Hippocampal formation (tissue), 2 donors: Measurements from ENCODE around the gene LONP1.
A peak's percentile ranks its signal among the peaks of the same experiment; 100 is the strongest.
"Not testable (repeated sequence)": the region's sequence is repeated elsewhere in the genome, so short reads cannot be mapped to it uniquely, and the experiment has no call there.

Source experiments
- DNase-seq, 2 donors: peaks; one replicate each; lab custom pipeline; 2025; lab: John Stamatoyannopoulos, UW

The LONP1 gene

GRCh38 chr19:5719961-5720790, at the start of gene LONP1, which contains the start of gene CATSPERD:
Gene LONP1 (minus strand): TSS chr19:5720146. CDS start chr19:5720132, 14 bp downstream.
Gene CATSPERD (plus strand): TSS chr19:5720637. CDS start chr19:5720738, 101 bp downstream.
- peak; percentile 98 for DNase-seq

DNA sequence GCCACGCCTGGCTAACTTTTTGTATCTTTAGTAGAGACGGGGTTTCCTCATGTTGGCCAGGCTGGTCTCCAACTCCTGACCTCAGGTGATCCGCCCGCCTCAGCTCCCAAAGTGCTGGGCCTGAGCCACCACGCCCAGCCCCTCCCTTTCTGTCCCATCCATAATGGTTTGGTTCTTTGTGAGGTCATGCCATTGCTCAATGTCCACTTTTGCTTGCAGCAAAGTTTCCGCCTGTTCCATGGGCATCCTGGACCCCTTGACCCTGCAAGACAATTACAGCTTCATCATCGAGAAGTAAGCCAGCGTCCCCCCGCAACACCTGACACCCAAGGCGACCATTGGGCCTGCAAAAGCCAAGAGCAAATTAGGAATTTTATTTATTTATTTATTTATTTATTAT, 48.0 kb upstream of the LONP1 start:
- DNase-seq: no peak

- no peak for DNase-seq
These were observed 45.3 kb upstream of the LONP1 start for GRCh38 chr19:5765220-5765619.

- no peak for DNase-seq
These were observed 42.8 kb upstream of the LONP1 start for GRCh38 chr19:5762608-5763217.

- no peak for DNase-seq
These were observed 33.8 kb upstream of the LONP1 start for GRCh38 chr19:5753743-5754142.

DNA sequence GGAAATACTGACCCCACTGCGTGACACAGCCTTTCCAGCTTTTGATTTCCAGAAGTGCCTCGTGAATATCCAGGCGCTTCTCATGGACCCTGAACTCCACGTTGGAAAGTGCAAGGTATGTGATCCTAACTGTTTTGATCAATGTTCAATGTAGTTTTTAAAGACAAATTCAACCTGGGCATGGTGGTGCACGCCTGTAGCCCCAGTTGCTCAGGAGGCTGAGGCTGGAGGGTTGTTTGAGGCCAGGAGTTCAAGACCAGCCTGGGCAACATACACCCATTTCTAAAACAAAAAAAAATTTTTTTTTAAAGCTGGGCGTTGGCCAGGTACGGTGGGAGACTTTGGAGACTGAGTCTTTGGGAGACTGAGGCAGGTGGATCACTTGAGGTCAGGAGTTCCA, 31.8 kb upstream of the LONP1 start:
- no peak for DNase-seq

DNA sequence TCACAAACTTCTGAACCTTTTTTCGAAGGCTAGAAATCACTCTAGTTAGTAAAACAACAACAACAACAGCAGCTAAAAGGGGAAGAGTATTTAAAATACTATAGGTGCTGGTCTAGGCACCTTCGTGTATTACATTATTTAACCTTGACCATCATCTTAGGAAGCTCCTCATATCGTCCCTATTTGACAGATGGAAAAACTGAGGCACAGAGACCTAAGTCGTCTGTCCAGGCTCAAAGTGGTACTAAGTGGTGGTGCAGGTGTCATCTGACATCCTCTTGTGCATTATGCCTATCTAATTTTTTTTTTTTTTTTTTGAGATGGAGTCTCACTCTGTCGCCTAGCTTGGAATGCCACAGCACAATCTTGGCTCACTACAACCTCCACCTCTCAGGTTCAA, 29.6 kb upstream of the LONP1 start:
- no peak for DNase-seq

GRCh38 chr19:5748920-5749319, 29.0 kb upstream of the LONP1 start:
- DNase-seq: not testable (repeated sequence)

DNA sequence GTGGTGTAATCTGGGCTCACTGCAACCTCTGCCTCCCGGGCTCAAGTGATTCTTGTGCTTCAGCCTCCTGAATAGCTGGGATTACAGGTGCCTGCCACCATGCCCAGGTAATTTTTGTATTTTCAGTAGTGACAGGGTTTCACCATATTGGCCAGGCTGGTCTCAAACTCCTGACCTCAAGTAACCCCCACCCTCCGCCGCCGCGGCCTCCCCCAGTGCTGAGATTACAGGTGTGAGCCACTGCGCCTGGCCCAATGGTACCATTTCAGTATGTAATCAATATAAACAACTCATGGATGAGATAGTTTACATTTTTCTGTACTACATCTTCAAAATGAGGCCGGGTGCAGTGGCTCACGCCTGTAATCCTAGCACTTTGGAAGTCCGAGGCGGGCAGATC, 25.1 kb upstream of the LONP1 start:
- DNase-seq: not testable (repeated sequence)

DNA sequence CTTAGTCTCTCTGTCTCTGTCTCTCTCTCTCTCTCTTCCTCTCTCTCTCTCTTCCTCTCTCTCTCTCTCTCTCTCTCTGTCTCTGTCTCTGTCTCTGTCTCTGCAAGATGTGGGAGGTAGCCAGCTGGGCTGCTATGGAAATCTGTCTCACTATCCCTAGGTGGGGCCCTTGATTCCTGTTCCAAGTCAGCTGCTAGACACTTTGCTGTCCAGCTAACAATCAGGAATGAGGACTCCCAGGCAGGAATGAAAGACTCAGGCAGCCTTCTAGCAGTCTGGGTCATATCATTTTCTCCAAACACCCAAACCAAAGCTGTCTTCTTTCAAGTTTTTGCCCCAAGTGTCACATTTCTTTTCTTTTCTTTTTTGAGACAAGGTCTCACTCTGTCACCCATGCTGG, 23.7 kb upstream of the LONP1 start:
- no peak for DNase-seq

DNA sequence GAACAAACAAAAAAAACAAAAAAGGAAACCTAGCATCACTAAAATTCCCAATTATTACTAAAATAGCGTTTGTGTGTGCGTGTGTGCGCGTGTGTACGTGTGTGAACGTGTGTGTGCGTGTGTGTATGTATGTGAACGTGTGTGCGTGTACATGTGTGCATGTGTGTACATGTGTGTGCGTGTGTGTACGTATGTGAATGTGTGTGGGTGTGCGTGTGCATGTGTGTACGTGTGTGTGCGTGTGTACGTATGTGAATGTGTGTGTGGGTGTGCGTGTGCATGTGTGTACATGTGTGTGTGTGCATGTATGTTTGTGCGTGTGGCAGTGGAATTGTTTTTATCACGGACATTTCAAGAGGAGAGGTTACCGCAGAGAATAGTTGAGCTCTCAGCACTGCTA, 22.1 kb upstream of the LONP1 start:
- no peak for DNase-seq

- no peak for DNase-seq
These were observed 18.5 kb upstream of the LONP1 start for GRCh38 chr19:5738423-5738822.

DNA sequence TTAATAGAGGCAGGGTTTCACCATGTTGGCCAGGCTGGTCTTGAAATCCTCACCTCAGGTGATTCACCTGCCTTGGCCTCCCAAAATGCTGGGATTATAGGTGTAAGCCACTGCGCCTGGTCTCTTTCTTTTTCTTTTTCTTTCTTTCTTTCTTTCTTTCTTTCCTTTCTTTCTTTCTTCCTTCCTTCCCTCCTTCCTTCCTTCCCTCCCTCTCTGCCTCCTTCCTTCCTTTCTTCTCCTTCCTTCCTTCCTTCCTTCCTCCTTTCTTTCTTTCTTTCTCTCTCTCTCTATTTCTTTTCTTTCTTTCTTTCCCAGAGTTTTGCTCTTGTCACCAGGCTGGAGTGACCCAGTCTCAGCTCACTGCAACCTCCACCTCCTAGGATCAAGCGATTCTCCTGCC, 13.2 kb upstream of the LONP1 start:
- not testable (repeated sequence) for DNase-seq

DNA sequence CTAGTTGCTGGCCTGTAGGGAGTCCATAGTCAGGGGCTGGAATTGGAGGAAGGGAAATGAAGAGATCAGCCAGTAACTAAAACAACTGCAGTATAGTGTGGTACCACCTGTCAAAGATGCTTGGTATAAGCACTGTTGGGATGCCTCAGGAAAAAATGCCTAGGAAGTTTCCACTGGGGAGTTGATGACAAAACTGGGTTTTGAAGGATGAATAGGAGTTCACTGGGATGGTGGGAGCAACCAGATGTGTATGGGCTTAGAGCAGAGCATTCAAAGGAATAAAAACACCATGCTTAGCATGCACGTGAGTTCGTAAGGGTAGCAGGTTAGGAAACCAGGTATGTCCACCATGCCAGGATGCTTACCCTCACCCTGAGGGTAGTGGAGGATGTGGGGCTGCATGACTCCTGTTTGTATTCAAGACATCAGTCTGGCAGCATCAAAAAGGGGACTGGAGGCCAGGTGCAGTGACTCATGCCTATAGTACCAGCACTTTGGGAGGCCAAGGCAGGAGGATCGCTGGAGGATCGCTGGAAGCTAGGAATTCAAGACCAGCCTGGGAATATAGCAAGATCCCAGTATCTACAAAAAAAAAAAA, 7.6 kb upstream of the LONP1 start:
- no peak for DNase-seq

DNA sequence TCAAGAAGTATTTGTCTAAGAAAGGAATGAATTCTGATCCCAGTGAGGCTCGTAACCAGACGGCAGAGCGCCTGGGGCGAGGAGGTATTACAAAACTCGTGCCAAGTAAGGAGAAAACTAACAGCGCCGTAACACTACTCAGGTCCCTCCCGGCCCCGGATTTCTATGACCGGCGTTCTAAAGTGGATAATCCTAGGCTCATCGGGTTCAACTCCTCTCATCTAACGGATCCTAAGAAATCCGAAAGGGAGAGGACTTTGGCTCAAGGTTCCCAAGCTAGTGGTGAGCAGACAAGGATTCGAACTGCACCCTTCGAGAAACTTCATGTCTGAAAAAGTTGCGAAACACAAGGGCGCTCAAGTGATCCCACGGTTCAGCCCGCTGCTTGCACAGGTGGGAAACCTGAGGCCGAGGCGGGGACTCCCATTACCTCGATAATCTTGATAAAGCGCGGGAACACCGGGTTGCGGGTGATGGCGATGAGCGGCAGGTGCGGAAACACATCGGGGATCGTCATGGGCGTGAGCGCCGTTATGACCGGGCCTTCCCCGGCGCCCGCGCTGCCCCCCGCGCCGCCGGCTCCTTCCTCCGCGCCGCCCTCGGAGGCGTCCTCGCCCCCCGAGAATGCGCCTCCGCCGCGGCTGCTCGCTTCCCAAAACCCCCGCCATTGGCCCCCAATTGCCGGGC, 529 bp downstream of the LONP1 start:
- DNase-seq: no peak

GRCh38 chr19:5718579-5719273, 1.2 kb downstream of the LONP1 start:
- DNase-seq: no peak

DNA sequence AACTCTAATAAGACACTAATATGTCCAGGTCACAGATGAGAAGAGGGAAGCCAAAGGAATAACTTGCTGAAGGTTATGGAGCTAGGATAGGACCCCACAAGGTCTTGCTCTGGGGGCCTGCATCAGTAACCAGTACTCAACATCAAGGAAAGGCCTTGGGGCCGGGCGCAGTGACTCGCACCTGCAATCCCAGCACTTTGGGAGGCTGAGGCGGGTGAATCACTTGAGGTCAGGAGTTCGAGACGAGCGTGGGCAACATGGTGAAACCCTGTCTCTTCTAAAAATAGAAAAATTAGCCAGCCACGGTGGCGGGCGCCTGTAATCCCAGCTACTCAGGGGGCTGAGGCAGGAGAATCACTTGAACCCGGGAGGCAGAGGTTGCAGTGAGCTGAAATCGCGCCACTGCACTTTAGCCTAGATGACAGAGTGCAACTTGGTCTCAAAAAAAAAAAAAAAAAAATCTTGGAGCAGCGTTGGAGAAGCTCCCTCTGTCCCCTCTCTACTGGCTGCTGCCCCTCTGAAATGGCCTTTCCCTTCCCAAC, 1.8 kb downstream of the LONP1 start:
- no peak for DNase-seq

GRCh38 chr19:5717215-5717935, 2.6 kb downstream of the LONP1 start:
- no peak for DNase-seq

DNA sequence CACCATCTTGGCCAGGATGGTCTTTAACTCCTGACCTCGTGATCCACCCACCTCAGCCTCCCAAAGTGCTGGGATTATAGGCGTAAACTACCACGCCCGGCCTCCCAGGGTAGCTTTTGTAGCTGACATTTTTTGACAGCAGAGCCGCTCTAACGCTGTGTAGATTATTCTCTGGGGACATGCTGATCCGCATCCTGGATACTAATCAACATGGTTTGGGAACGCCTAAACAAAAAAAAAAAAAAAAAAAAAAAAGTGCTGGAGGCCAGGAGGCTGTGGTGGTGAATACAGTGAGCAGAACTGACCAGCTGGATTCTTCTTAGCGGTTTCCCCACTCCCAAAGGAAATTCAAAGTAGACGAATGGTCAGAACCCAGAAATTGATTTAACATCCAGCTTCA, 5.1 kb downstream of the LONP1 start:
- DNase-seq: no peak

DNA sequence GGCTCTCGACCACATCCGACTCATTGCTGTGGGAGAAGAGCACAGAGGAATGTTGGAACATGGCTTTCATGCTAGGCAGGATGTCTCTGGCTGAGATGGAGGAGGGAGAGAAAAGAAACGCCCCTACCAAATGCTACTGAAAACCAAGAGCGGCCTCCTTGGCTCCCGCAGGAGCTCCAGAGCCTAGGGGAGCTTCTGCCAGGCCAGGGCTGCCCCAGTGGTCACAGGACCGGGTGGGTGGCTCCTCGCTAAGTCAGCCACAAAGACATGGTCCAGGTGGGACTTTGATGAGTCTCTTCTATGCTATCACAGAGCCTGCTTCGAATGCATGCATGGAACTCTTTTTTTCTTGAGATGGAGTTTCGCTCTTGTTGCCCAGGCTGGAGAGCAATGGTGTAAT, 6.7 kb downstream of the LONP1 start:
- no peak for DNase-seq

DNA sequence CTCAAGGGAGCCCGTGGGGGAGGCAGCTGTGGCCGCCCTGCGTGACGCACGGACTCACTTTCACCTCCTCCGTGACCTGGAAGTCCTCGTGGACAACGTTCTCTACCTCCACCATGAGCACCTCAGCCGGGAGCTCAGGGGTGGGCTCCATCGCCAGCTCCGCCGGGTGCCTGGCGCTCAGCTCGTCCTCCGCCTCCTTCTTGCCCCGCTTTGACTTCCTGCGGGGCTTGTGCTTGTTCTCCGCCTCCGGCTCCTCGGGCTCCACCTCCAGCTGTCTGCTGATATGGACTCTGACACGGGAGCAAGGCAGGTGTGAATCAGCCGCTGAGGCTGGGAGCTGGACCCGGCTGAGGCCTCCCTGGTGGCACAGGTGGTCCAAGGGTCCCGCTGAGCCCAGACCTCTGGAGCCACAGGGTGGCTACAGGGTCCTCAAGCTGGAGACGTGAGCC, 8.2 kb downstream of the LONP1 start:
- no peak for DNase-seq
